Activated T-cell treated with anti-CD3 and anti-CD28 coated beads, Interleukin-2, amount 50 U/mL, for 24 hours (primary cell): ENCODE data around the gene SLC25A48.

Experiments
- DNase-seq: peaks from one replicate; pipeline ENCODE4 v3.0.0-alpha.2; 2020
- H3K27ac Mint-ChIP-seq: 2 replicates; pipeline ENCODE4 v1.8.0; 2020; ENCODE audit warnings: mild to moderate bottlenecking, mixed read lengths
- H3K27me3 Mint-ChIP-seq: 2 replicates; pipeline ENCODE4 v1.8.0; 2020; ENCODE audit warnings: mixed read lengths
- H3K36me3 Mint-ChIP-seq: 2 replicates; pipeline ENCODE4 v1.8.0; 2020; ENCODE audit warnings: low read depth, mixed read lengths
- H3K4me1 Mint-ChIP-seq: 2 replicates; pipeline ENCODE4 v1.8.0; 2020; ENCODE audit warnings: low read depth, mixed read lengths
- H3K4me3 Mint-ChIP-seq: 2 replicates; pipeline ENCODE4 v1.8.0; 2020; ENCODE audit warnings: mild to moderate bottlenecking, moderate library complexity, mixed read lengths
- H3K9me3 Mint-ChIP-seq: 2 replicates; pipeline ENCODE4 v1.8.0; 2020; ENCODE audit warnings: mixed read lengths

Gene SLC25A48

GRCh38 chr5:135878156-135878620 lies 43.7 kb downstream of the SLC25A48 start:
- H3K27me3 Mint-ChIP-seq, result peaks cover 41% of the 10 kb centered on the region
- no peak for DNase-seq
- H3K27ac Mint-ChIP-seq, result no peak overlapping the region
- no peaks in the 10 kb centered on the region for H3K9me3 Mint-ChIP-seq
- H3K4me3 Mint-ChIP-seq, result no peak overlapping the region
- no peaks in the 10 kb centered on the region for H3K4me1 Mint-ChIP-seq
- H3K36me3 Mint-ChIP-seq, result no peaks in the 10 kb centered on the region

- no peaks in the 10 kb centered on the region for H3K36me3 Mint-ChIP-seq
- peaks cover 47% of the 10 kb centered on the region for H3K27me3 Mint-ChIP-seq
- H3K4me1 Mint-ChIP-seq, result no peaks in the 10 kb centered on the region
- no peaks in the 10 kb centered on the region for H3K9me3 Mint-ChIP-seq
- H3K4me3 Mint-ChIP-seq, result no peak overlapping the region
- no peak for DNase-seq
- H3K27ac Mint-ChIP-seq, result no peak overlapping the region
Observed at GRCh38 chr5:135879591-135879990, 45.1 kb downstream of the SLC25A48 start.

- Mint-ChIP-seq H3K4me1 (no peaks in the 10 kb centered on the region), H3K27ac (no peak overlapping the region), H3K9me3 (no peaks in the 10 kb centered on the region), H3K4me3 (no peak overlapping the region), H3K27me3 (peaks cover 51% of the 10 kb centered on the region), H3K36me3 (no peaks in the 10 kb centered on the region)
- no peak for DNase-seq
Observed at GRCh38 chr5:135880278-135880677, 45.8 kb downstream of the SLC25A48 start.

GRCh38 chr5:135880801-135881200 lies 46.3 kb downstream of the SLC25A48 start:
- Mint-ChIP-seq H3K36me3 (no peaks in the 10 kb centered on the region), H3K4me3 (no peak overlapping the region), H3K9me3 (no peaks in the 10 kb centered on the region), H3K27ac (no peak overlapping the region), H3K27me3 (peaks cover 53% of the 10 kb centered on the region), H3K4me1 (no peaks in the 10 kb centered on the region)
- no peak for DNase-seq

- H3K27ac Mint-ChIP-seq, result no peak overlapping the region
Observed at GRCh38 chr5:135881244-135881643, 46.8 kb downstream of the SLC25A48 start.

GRCh38 chr5:135881819-135882218 lies 47.4 kb downstream of the SLC25A48 start:
- no peak for DNase-seq
- Mint-ChIP-seq H3K9me3 (no peaks in the 10 kb centered on the region), H3K4me1 (no peaks in the 10 kb centered on the region), H3K36me3 (no peaks in the 10 kb centered on the region), H3K27ac (no peak overlapping the region), H3K4me3 (no peak overlapping the region), H3K27me3 (peaks cover 55% of the 10 kb centered on the region)

More at GRCh38 chr5:135881244-135881643, 46.8 kb downstream of the SLC25A48 start:
- no peak overlapping the region for H3K4me3 Mint-ChIP-seq
- no peaks in the 10 kb centered on the region for H3K36me3 Mint-ChIP-seq
- no peak for DNase-seq
- no peaks in the 10 kb centered on the region for H3K4me1 Mint-ChIP-seq
- no peaks in the 10 kb centered on the region for H3K9me3 Mint-ChIP-seq
- peaks cover 54% of the 10 kb centered on the region for H3K27me3 Mint-ChIP-seq

- peaks cover 51% of the 10 kb centered on the region for H3K27me3 Mint-ChIP-seq
- H3K9me3 Mint-ChIP-seq, result no peaks in the 10 kb centered on the region
- no peak overlapping the region for H3K4me3 Mint-ChIP-seq
- H3K4me1 Mint-ChIP-seq, result peaks cover 9% of the 10 kb centered on the region
- no peak for DNase-seq
- H3K27ac Mint-ChIP-seq, result no peak overlapping the region
- H3K36me3 Mint-ChIP-seq, result no peaks in the 10 kb centered on the region
Observed at GRCh38 chr5:135883026-135883425, 48.6 kb downstream of the SLC25A48 start.

- no peak overlapping the region for H3K4me3 Mint-ChIP-seq
- no peaks in the 10 kb centered on the region for H3K36me3 Mint-ChIP-seq
- peaks cover 54% of the 10 kb centered on the region for H3K27me3 Mint-ChIP-seq
- H3K4me1 Mint-ChIP-seq, result peaks cover 9% of the 10 kb centered on the region
- no peak overlapping the region for H3K27ac Mint-ChIP-seq
- H3K9me3 Mint-ChIP-seq, result no peaks in the 10 kb centered on the region
- DNase-seq, result no peak
Observed at GRCh38 chr5:135883441-135883840, 49.0 kb downstream of the SLC25A48 start.

- Mint-ChIP-seq H3K27ac (no peak overlapping the region), H3K4me1 (peaks cover 9% of the 10 kb centered on the region)
Observed at GRCh38 chr5:135885031-135885430, 50.6 kb downstream of the SLC25A48 start.

GRCh38 chr5:135886136-135886535 lies 51.7 kb downstream of the SLC25A48 start:
- H3K36me3 Mint-ChIP-seq, result no peaks in the 10 kb centered on the region
- DNase-seq, result no peak
- H3K4me1 Mint-ChIP-seq, result peaks cover 18% of the 10 kb centered on the region
- H3K4me3 Mint-ChIP-seq, result no peak overlapping the region
- H3K9me3 Mint-ChIP-seq, result no peaks in the 10 kb centered on the region
- H3K27ac Mint-ChIP-seq, result no peak overlapping the region
- peaks cover 50% of the 10 kb centered on the region for H3K27me3 Mint-ChIP-seq

More at GRCh38 chr5:135885031-135885430, 50.6 kb downstream of the SLC25A48 start:
- peaks cover 61% of the 10 kb centered on the region for H3K27me3 Mint-ChIP-seq
- DNase-seq, result no peak
- H3K36me3 Mint-ChIP-seq, result no peaks in the 10 kb centered on the region
- no peaks in the 10 kb centered on the region for H3K9me3 Mint-ChIP-seq
- no peak overlapping the region for H3K4me3 Mint-ChIP-seq

GRCh38 chr5:135887447-135887864 lies 53.0 kb downstream of the SLC25A48 start:
- Mint-ChIP-seq H3K27me3 (peaks cover 45% of the 10 kb centered on the region), H3K27ac (no peak overlapping the region), H3K4me3 (no peak overlapping the region), H3K4me1 (peaks cover 24% of the 10 kb centered on the region), H3K9me3 (no peaks in the 10 kb centered on the region), H3K36me3 (no peaks in the 10 kb centered on the region)
- peak; percentile 69 for DNase-seq

- H3K27ac Mint-ChIP-seq, result no peak overlapping the region
- no peaks in the 10 kb centered on the region for H3K9me3 Mint-ChIP-seq
- H3K36me3 Mint-ChIP-seq, result no peaks in the 10 kb centered on the region
- peaks cover 24% of the 10 kb centered on the region for H3K4me1 Mint-ChIP-seq
- peaks cover 41% of the 10 kb centered on the region for H3K27me3 Mint-ChIP-seq
- no peak overlapping the region for H3K4me3 Mint-ChIP-seq
- no peak for DNase-seq
Observed at GRCh38 chr5:135887881-135888614, 53.6 kb downstream of the SLC25A48 start.

- no peak for DNase-seq
- peaks cover 24% of the 10 kb centered on the region for H3K4me1 Mint-ChIP-seq
Observed at GRCh38 chr5:135890296-135890695, 55.8 kb downstream of the SLC25A48 start.

GRCh38 chr5:135890867-135891266 lies 56.4 kb downstream of the SLC25A48 start:
- Mint-ChIP-seq H3K4me1 (peaks cover 30% of the 10 kb centered on the region), H3K27ac (peak overlapping the region; percentile 70), H3K36me3 (no peaks in the 10 kb centered on the region), H3K4me3 (no peak overlapping the region), H3K9me3 (no peaks in the 10 kb centered on the region), H3K27me3 (peaks cover 46% of the 10 kb centered on the region)
- peak; percentile 32 for DNase-seq

More at GRCh38 chr5:135890296-135890695, 55.8 kb downstream of the SLC25A48 start:
- H3K27ac Mint-ChIP-seq, result no peak overlapping the region
- H3K4me3 Mint-ChIP-seq, result no peak overlapping the region
- H3K36me3 Mint-ChIP-seq, result no peaks in the 10 kb centered on the region
- no peaks in the 10 kb centered on the region for H3K9me3 Mint-ChIP-seq
- peaks cover 45% of the 10 kb centered on the region for H3K27me3 Mint-ChIP-seq

- Mint-ChIP-seq H3K36me3 (no peaks in the 10 kb centered on the region), H3K9me3 (no peaks in the 10 kb centered on the region), H3K27me3 (peaks cover 49% of the 10 kb centered on the region), H3K4me1 (peaks cover 34% of the 10 kb centered on the region), H3K27ac (no peak overlapping the region), H3K4me3 (no peak overlapping the region)
- no peak for DNase-seq
Observed at GRCh38 chr5:135891268-135891667, 56.8 kb downstream of the SLC25A48 start.
